ENCODE measurements around the gene TBL1XR1. TPM values are rescaled to one million over a fixed set of nuclear protein-coding genes. Genes with fewer than 3 reads are reported as not detected.
"Not testable (repeated sequence)": the region's sequence is repeated elsewhere in the genome, so short reads cannot be mapped to it uniquely, and the experiment has no call there.

The TBL1XR1 gene
- total RNA-seq, 1 experiment from 2014 or later = 186 TPM

DNA sequence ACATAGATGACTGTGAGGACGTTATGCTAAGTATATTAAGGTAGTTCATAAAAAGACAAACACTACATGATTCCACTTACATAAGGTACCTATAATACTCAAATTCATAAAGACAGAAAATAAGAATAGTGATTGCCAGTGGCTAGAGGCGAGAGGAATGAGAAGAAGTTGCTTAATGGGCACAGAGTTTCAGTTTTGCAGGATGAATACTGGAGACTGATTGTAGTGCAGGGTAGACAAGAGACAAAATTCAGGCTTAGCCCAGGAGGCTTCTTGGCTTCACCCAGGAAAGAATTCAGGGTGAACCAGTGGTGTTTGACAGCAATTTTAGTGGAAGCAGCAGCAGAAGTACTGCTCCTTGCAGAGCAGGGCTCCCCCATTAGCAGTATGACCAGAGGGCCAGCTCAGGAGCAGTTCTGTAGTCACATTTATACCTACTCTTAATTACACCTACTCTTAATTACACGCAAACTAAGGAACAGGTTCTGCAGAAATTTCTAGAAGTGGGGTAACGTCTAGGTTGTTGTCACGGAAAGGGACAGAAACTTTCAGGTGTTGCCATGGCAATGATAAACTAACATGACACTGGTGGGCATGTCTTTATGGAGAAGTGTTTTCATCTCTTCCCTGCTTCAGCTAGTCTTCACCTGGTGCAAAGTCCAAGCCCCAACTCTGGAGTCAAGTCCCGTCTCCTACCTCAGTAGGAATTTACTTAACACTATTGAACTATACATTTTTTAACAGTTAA, 55.2 kb downstream of the TBL1XR1 start:
- CTCF ChIA-PET = no interaction called here
- intact Hi-C loops (cut with micrococcal nuclease; ENCODE audit: unreplicated experiment) = no loop called here
- H3K27me3 ChIP-seq (replicated peaks; ENCODE audit: insufficient read depth, low read depth, low read length, poor library complexity) = no peaks in the 10 kb centered on the region
- no TSS peak for BruUV-seq (replicated peaks)
- no peak overlapping the region for H3K4me3 ChIP-seq (ENCODE audit: low read depth, low read length, poor library complexity, severe bottlenecking)
- no peaks in the 10 kb centered on the region for H3K36me3 ChIP-seq (ENCODE audit: insufficient read depth, low read length, poor library complexity, severe bottlenecking)
- peaks cover 24% of the 10 kb centered on the region for H3K4me1 ChIP-seq (ENCODE audit: insufficient read depth, low read length, poor library complexity, severe bottlenecking)
- no peak for DNase-seq (ENCODE audit: low spot score)
- no peaks in the 10 kb centered on the region for H3K9me3 ChIP-seq (ENCODE audit: low read depth, low read length, poor library complexity, severe bottlenecking)
- H3K27ac ChIP-seq (ENCODE audit: low read depth, low read length, poor library complexity, severe bottlenecking) = no peak overlapping the region
- POLR2A ChIA-PET (ENCODE audit: low non-redundant PET) = no interaction called here
- TF ChIP-seq, protein P1, sequence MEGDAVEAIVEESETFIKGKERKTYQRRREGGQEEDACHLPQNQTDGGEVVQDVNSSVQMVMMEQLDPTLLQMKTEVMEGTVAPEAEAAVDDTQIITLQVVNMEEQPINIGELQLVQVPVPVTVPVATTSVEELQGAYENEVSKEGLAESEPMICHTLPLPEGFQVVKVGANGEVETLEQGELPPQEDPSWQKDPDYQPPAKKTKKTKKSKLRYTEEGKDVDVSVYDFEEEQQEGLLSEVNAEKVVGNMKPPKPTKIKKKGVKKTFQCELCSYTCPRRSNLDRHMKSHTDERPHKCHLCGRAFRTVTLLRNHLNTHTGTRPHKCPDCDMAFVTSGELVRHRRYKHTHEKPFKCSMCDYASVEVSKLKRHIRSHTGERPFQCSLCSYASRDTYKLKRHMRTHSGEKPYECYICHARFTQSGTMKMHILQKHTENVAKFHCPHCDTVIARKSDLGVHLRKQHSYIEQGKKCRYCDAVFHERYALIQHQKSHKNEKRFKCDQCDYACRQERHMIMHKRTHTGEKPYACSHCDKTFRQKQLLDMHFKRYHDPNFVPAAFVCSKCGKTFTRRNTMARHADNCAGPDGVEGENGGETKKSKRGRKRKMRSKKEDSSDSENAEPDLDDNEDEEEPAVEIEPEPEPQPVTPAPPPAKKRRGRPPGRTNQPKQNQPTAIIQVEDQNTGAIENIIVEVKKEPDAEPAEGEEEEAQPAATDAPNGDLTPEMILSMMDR (conservative IDR thresholded peaks at IDR 0.05; ENCODE audit: low read depth, low read length) = no peak
- no peak for TF ChIP-seq EZH2 (IDR thresholded peaks at IDR 0.05; ENCODE audit: borderline replicate concordance, low read depth, low read length, poor library complexity, severe bottlenecking)

- no peak for DNase-seq (ENCODE audit: low spot score)
- Histone ChIP-seq H3K27me3 (replicated peaks; ENCODE audit: insufficient read depth, low read depth, low read length, poor library complexity) (no peaks in the 10 kb centered on the region), H3K36me3 (ENCODE audit: insufficient read depth, low read length, poor library complexity, severe bottlenecking) (no peaks in the 10 kb centered on the region), H3K27ac (ENCODE audit: low read depth, low read length, poor library complexity, severe bottlenecking) (no peak overlapping the region), H3K4me1 (ENCODE audit: insufficient read depth, low read length, poor library complexity, severe bottlenecking) (peaks cover 22% of the 10 kb centered on the region), H3K9me3 (ENCODE audit: low read depth, low read length, poor library complexity, severe bottlenecking) (peaks cover 5% of the 10 kb centered on the region), H3K4me3 (ENCODE audit: low read depth, low read length, poor library complexity, severe bottlenecking) (no peak overlapping the region)
- TF ChIP-seq, protein P1 (conservative IDR thresholded peaks at IDR 0.05; ENCODE audit: low read depth, low read length) = no peak
- TF ChIP-seq EZH2 (IDR thresholded peaks at IDR 0.05; ENCODE audit: borderline replicate concordance, low read depth, low read length, poor library complexity, severe bottlenecking) = no peak
- BruUV-seq (replicated peaks) = no TSS peak
- intact Hi-C loops (cut with micrococcal nuclease; ENCODE audit: unreplicated experiment) = no loop called here
- ChIA-PET POLR2A (ENCODE audit: low non-redundant PET) (no interaction called here), CTCF (no interaction called here)
Observed at GRCh38 chr3:177141471-177141870, 55.8 kb downstream of the TBL1XR1 start.

DNA sequence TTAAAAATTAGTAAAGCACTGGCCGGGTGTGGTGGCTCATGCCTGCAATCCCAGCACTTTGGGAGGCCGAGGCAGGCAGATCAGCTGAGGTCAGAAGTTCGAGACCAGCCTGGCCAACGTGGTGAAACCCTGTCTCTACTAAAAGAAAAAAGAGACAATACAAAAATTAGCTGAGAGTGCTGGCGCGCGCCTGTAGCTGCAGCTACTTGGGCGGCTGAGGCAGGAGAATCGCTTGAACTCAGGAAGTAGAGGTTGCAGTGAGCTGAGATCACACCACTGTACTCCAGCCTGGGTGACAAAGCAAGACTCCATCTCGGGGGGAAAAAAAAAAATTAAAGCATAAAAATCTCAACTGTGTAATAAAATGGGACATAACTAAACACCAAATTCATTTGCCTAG, 58.1 kb downstream of the TBL1XR1 start:
- H3K36me3 ChIP-seq (ENCODE audit: insufficient read depth, low read length, poor library complexity, severe bottlenecking); intact Hi-C loops (cut with micrococcal nuclease; ENCODE audit: unreplicated experiment); BruUV-seq (replicated peaks); H3K27ac ChIP-seq (ENCODE audit: low read depth, low read length, poor library complexity, severe bottlenecking); POLR2A ChIA-PET (ENCODE audit: low non-redundant PET); CTCF ChIA-PET; DNase-seq (ENCODE audit: low spot score); H3K4me3 ChIP-seq (ENCODE audit: low read depth, low read length, poor library complexity, severe bottlenecking); H3K27me3 ChIP-seq (replicated peaks; ENCODE audit: insufficient read depth, low read depth, low read length, poor library complexity): not testable (repeated sequence)
- Histone ChIP-seq H3K4me1 (ENCODE audit: insufficient read depth, low read length, poor library complexity, severe bottlenecking) (peaks cover 12% of the 10 kb centered on the region), H3K9me3 (ENCODE audit: low read depth, low read length, poor library complexity, severe bottlenecking) (peaks cover 14% of the 10 kb centered on the region)
